ENCODE measurements around the gene CRYM. TPM values are rescaled to one million over a fixed set of nuclear protein-coding genes. Genes with fewer than 3 reads are reported as not detected.

Gene CRYM
- total RNA-seq, 2 experiments from 2014 or later: not detected

GRCh38 chr16:21285314-21285713 is 7.2 kb upstream of the CRYM start:
- H3K4me3 Mint-ChIP-seq: no peak overlapping the region
- CTCF ChIA-PET: interaction anchor here (0.7 to 1.0 kb wide), 4 partner anchors 12 to 97 kb away, joined by 3 to 6 read pairs (median 4); no protein-coding TSS in a partner anchor

GRCh38 chr16:21284414-21284813 is 6.3 kb upstream of the CRYM start:
- H3K9me3 Mint-ChIP-seq: peaks cover 3% of the 10 kb centered on the region
- DNase-seq: no peak
- no peak for ATAC-seq
- H3K27ac Mint-ChIP-seq: no peak overlapping the region
- no peak overlapping the region for H3K4me3 Mint-ChIP-seq
- intact Hi-C loops (cut with micrococcal nuclease): no loop called here
- ChIA-PET CTCF (no interaction called here), POLR2A (no interaction called here)
- H3K4me1 Mint-ChIP-seq (ENCODE audit: low read depth): peaks cover 5% of the 10 kb centered on the region
- H3K27me3 Mint-ChIP-seq: peaks cover 46% of the 10 kb centered on the region
- no peaks in the 10 kb centered on the region for H3K36me3 Mint-ChIP-seq (ENCODE audit: low read depth)
- no peak for TF ChIP-seq CTCF (IDR thresholded peaks at IDR 0.05)

More at GRCh38 chr16:21285314-21285713, 7.2 kb upstream of the CRYM start:
- intact Hi-C loops (cut with micrococcal nuclease): no loop called here
- ATAC-seq (no peak), DNase-seq (no peak)
- TF ChIP-seq CTCF (IDR thresholded peaks at IDR 0.05): no peak
- peaks cover 5% of the 10 kb centered on the region for H3K4me1 Mint-ChIP-seq (ENCODE audit: low read depth)
- H3K9me3 Mint-ChIP-seq: peaks cover 3% of the 10 kb centered on the region
- H3K36me3 Mint-ChIP-seq (ENCODE audit: low read depth): no peaks in the 10 kb centered on the region
- H3K27ac Mint-ChIP-seq: no peak overlapping the region
- POLR2A ChIA-PET: interaction anchor here (0.7 kb wide), 1 partner anchor 270 kb away, joined by 3 read pairs; no protein-coding TSS in a partner anchor
- H3K27me3 Mint-ChIP-seq: peaks cover 42% of the 10 kb centered on the region

- no peak for TF ChIP-seq CTCF (IDR thresholded peaks at IDR 0.05)
- ChIA-PET POLR2A (no interaction called here), CTCF (interaction anchor here (0.6 kb wide), 1 partner anchor 22 kb away, joined by 3 read pairs; no protein-coding TSS in a partner anchor)
- peak; percentile 5 for DNase-seq
- no peaks in the 10 kb centered on the region for H3K36me3 Mint-ChIP-seq (ENCODE audit: low read depth)
- no peak for ATAC-seq
- intact Hi-C loops (cut with micrococcal nuclease): no loop called here
- H3K9me3 Mint-ChIP-seq: peaks cover 2% of the 10 kb centered on the region
- H3K27ac Mint-ChIP-seq: no peak overlapping the region
- H3K4me1 Mint-ChIP-seq (ENCODE audit: low read depth): peaks cover 5% of the 10 kb centered on the region
- peaks cover 54% of the 10 kb centered on the region for H3K27me3 Mint-ChIP-seq
- peak overlapping the region; percentile 22 for H3K4me3 Mint-ChIP-seq
Observed at GRCh38 chr16:21283521-21284289, 5.6 kb upstream of the CRYM start.

- ATAC-seq: no peak
- peaks cover 61% of the 10 kb centered on the region for H3K27me3 Mint-ChIP-seq
- no peak for TF ChIP-seq CTCF (IDR thresholded peaks at IDR 0.05)
- H3K4me1 Mint-ChIP-seq (ENCODE audit: low read depth): peaks cover 5% of the 10 kb centered on the region
- intact Hi-C loops (cut with micrococcal nuclease): no loop called here
- ChIA-PET POLR2A (interaction anchor here (0.9 kb wide), 1 partner anchor 9 kb away, joined by 3 read pairs; no protein-coding TSS in a partner anchor), CTCF (no interaction called here)
- H3K27ac Mint-ChIP-seq: no peak overlapping the region
- H3K36me3 Mint-ChIP-seq (ENCODE audit: low read depth): no peaks in the 10 kb centered on the region
- H3K9me3 Mint-ChIP-seq: peaks cover 2% of the 10 kb centered on the region
- no peak overlapping the region for H3K4me3 Mint-ChIP-seq
- DNase-seq: no peak
Observed at GRCh38 chr16:21281698-21282389, 3.8 kb upstream of the CRYM start.

GRCh38 chr16:21279501-21279900 is 1.4 kb upstream of the CRYM start:
- DNase-seq: no peak
- Mint-ChIP-seq H3K36me3 (ENCODE audit: low read depth) (no peaks in the 10 kb centered on the region), H3K4me3 (no peak overlapping the region), H3K4me1 (ENCODE audit: low read depth) (peaks cover 5% of the 10 kb centered on the region), H3K27me3 (peaks cover 62% of the 10 kb centered on the region), H3K27ac (no peak overlapping the region), H3K9me3 (no peaks in the 10 kb centered on the region)
- TF ChIP-seq CTCF (IDR thresholded peaks at IDR 0.05): no peak
- ATAC-seq: no peak
- intact Hi-C loops (cut with micrococcal nuclease): no loop called here
- POLR2A ChIA-PET: interaction anchor here (0.9 kb wide), 1 partner anchor 24 kb away, joined by 3 read pairs; no protein-coding TSS in a partner anchor
- CTCF ChIA-PET: interaction anchor here (1.2 to 1.8 kb wide), 2 partner anchors 21 to 91 kb away, joined by 3 to 5 read pairs; no protein-coding TSS in a partner anchor
